Panc1 (cell line): ENCODE measurements around the gene SIRT7.

Source experiments
- POLR2AphosphoS5 ChIP-seq: IDR thresholded peaks from 2 replicates; pipeline ENCODE4 v1.6.1; 2012; ENCODE audit warnings: mild to moderate bottlenecking, low read depth, low read length, moderate library complexity
- TF ChIP-seq, protein P1 (sequence below): fragments of 450-650 bp; IDR thresholded peaks from 2 replicates; pipeline ENCODE4 v1.5.1; 2017; ENCODE audit warnings: mild to moderate bottlenecking

DNA sequence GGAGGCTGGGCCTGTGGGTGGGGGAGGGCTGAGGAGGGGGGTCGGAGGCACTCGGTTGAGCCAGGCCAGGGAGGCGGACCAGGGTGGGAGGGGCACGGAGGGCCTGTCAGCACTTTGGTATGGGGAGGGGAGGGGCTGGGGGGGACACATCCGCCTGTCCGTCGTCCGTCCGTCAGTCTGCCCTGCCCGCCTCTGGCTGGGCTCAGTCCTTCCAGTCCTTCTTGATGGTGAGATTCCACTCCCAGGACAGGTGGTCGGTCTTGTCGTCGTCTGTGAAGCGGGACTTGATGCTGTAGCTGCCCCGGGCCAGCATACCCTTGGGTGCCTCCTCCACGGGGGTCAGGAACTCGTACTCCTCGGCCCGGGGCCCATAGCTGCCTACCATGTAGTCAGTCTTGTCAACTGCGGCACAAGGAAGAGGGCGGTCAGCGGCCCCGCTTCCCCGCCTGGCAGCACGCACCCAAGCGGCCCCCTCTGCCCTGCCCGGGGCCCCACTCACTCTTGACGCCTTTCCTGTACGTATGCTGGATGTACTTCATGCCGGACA, 49.2 kb downstream of the SIRT7 start:
- TF ChIP-seq, protein P1, sequence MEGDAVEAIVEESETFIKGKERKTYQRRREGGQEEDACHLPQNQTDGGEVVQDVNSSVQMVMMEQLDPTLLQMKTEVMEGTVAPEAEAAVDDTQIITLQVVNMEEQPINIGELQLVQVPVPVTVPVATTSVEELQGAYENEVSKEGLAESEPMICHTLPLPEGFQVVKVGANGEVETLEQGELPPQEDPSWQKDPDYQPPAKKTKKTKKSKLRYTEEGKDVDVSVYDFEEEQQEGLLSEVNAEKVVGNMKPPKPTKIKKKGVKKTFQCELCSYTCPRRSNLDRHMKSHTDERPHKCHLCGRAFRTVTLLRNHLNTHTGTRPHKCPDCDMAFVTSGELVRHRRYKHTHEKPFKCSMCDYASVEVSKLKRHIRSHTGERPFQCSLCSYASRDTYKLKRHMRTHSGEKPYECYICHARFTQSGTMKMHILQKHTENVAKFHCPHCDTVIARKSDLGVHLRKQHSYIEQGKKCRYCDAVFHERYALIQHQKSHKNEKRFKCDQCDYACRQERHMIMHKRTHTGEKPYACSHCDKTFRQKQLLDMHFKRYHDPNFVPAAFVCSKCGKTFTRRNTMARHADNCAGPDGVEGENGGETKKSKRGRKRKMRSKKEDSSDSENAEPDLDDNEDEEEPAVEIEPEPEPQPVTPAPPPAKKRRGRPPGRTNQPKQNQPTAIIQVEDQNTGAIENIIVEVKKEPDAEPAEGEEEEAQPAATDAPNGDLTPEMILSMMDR, result no peak
- TF ChIP-seq POLR2AphosphoS5, result peak; percentile 66
